Neural crest cell (in vitro differentiated cells): ENCODE results near the gene SFI1. TPM values are rescaled to one million over a fixed set of nuclear protein-coding genes. Genes with fewer than 3 reads are reported as not detected.

ENCODE experiments used
- DNase-seq: peaks from one replicate; pipeline ENCODE4 v3.0.0; 2021; ENCODE audit warnings: low read depth, mixed read lengths, low spot score
- H3K27ac Mint-ChIP-seq: one replicate; pipeline ENCODE4 v1.8.0; 2021; ENCODE audit warnings: mild to moderate bottlenecking, mixed read lengths; ENCODE audit not compliant: unreplicated experiment
- H3K27me3 Mint-ChIP-seq: 2 replicates; pipeline ENCODE4 v1.8.0; 2021; ENCODE audit warnings: low read depth, mild to moderate bottlenecking, mixed read lengths
- H3K36me3 Mint-ChIP-seq: 2 replicates; pipeline ENCODE4 v1.8.0; 2021; ENCODE audit warnings: low read depth, mild to moderate bottlenecking, mixed read lengths
- H3K4me1 Mint-ChIP-seq: 2 replicates; pipeline ENCODE4 v1.8.0; 2021; ENCODE audit warnings: mixed read lengths
- H3K4me3 Mint-ChIP-seq: one replicate; pipeline ENCODE4 v1.8.0; 2021; ENCODE audit warnings: mild to moderate bottlenecking, mixed read lengths
- H3K9me3 Mint-ChIP-seq: 2 replicates; pipeline ENCODE4 v1.8.0; 2021; ENCODE audit warnings: mixed read lengths
- total RNA-seq: library from RNA; stranded (reverse); gene quantifications from 2 replicates; pipeline ENCODE4 v1.2.1, GENCODE V29; 2021
- TF ChIP-seq, protein P1 (sequence below): fragments of 200-600 bp; sonication (generic); conservative IDR thresholded peaks from 2 replicates; pipeline ENCODE4 v1.5.0; 2021; ENCODE audit warnings: antibody characterized with exemption, mild to moderate bottlenecking

Gene SFI1
- total RNA-seq, 1 donor from 2014 or later = 67.3 TPM

- no peaks in the 10 kb centered on the region for H3K27me3 Mint-ChIP-seq
- H3K4me1 Mint-ChIP-seq = peaks cover 14% of the 10 kb centered on the region
- H3K27ac Mint-ChIP-seq = no peak overlapping the region
- peaks cover 3% of the 10 kb centered on the region for H3K36me3 Mint-ChIP-seq
- TF ChIP-seq, protein P1, sequence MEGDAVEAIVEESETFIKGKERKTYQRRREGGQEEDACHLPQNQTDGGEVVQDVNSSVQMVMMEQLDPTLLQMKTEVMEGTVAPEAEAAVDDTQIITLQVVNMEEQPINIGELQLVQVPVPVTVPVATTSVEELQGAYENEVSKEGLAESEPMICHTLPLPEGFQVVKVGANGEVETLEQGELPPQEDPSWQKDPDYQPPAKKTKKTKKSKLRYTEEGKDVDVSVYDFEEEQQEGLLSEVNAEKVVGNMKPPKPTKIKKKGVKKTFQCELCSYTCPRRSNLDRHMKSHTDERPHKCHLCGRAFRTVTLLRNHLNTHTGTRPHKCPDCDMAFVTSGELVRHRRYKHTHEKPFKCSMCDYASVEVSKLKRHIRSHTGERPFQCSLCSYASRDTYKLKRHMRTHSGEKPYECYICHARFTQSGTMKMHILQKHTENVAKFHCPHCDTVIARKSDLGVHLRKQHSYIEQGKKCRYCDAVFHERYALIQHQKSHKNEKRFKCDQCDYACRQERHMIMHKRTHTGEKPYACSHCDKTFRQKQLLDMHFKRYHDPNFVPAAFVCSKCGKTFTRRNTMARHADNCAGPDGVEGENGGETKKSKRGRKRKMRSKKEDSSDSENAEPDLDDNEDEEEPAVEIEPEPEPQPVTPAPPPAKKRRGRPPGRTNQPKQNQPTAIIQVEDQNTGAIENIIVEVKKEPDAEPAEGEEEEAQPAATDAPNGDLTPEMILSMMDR = no peak
- no peak for DNase-seq
- H3K9me3 Mint-ChIP-seq = no peaks in the 10 kb centered on the region
- H3K4me3 Mint-ChIP-seq = no peak overlapping the region
Observed at GRCh38 chr22:31603081-31603525, 106.8 kb downstream of the SFI1 start.

- H3K36me3 Mint-ChIP-seq = peaks cover 3% of the 10 kb centered on the region
Observed at GRCh38 chr22:31603574-31603973, 107.2 kb downstream of the SFI1 start.

DNA sequence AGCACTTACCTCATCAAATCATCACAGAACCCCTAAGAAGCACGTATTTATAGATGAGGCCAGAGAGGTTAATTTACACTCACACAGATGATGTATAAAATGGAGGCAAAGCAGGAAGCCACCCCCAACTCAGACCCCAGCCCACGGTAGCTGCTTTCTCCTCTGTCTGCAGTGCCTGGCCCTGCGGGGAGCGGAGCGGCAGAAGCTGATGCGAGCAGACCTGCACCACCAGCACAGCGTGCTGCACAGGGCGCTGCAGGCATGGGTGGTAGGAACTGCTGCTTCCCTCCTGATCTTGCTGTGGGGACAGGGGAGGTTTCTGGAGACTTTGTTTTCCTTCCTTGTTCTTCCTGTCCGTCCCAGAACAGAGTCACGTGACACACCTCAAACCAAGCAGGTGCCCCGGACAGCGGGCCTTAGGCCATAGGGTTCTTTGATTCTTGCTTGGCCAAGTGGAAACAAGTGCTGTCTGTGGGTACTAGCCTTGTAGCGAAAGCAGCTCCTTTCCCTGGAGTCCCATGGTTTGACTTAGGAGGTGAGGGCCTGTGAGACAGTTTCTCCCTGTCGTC lies 107.9 kb downstream of the SFI1 start:
- no peaks in the 10 kb centered on the region for H3K27me3 Mint-ChIP-seq
- no peak for DNase-seq
- H3K9me3 Mint-ChIP-seq = no peaks in the 10 kb centered on the region
- no peak overlapping the region for H3K27ac Mint-ChIP-seq
- peaks cover 3% of the 10 kb centered on the region for H3K36me3 Mint-ChIP-seq
- peaks cover 14% of the 10 kb centered on the region for H3K4me1 Mint-ChIP-seq
- no peak overlapping the region for H3K4me3 Mint-ChIP-seq
- TF ChIP-seq, protein P1 = no peak

More at GRCh38 chr22:31603574-31603973, 107.2 kb downstream of the SFI1 start:
- H3K4me1 Mint-ChIP-seq = peaks cover 14% of the 10 kb centered on the region
- H3K27ac Mint-ChIP-seq = no peak overlapping the region
- H3K4me3 Mint-ChIP-seq = no peak overlapping the region
- H3K27me3 Mint-ChIP-seq = no peaks in the 10 kb centered on the region
- TF ChIP-seq, protein P1 = no peak
- no peaks in the 10 kb centered on the region for H3K9me3 Mint-ChIP-seq
- no peak for DNase-seq

- no peak overlapping the region for H3K4me3 Mint-ChIP-seq
- TF ChIP-seq, protein P1 = no peak
- H3K4me1 Mint-ChIP-seq = peaks cover 13% of the 10 kb centered on the region
- peaks cover 3% of the 10 kb centered on the region for H3K36me3 Mint-ChIP-seq
- H3K27me3 Mint-ChIP-seq = no peaks in the 10 kb centered on the region
- H3K9me3 Mint-ChIP-seq = no peaks in the 10 kb centered on the region
- no peak overlapping the region for H3K27ac Mint-ChIP-seq
- no peak for DNase-seq
Observed at GRCh38 chr22:31604746-31605705, 108.7 kb downstream of the SFI1 start.

DNA sequence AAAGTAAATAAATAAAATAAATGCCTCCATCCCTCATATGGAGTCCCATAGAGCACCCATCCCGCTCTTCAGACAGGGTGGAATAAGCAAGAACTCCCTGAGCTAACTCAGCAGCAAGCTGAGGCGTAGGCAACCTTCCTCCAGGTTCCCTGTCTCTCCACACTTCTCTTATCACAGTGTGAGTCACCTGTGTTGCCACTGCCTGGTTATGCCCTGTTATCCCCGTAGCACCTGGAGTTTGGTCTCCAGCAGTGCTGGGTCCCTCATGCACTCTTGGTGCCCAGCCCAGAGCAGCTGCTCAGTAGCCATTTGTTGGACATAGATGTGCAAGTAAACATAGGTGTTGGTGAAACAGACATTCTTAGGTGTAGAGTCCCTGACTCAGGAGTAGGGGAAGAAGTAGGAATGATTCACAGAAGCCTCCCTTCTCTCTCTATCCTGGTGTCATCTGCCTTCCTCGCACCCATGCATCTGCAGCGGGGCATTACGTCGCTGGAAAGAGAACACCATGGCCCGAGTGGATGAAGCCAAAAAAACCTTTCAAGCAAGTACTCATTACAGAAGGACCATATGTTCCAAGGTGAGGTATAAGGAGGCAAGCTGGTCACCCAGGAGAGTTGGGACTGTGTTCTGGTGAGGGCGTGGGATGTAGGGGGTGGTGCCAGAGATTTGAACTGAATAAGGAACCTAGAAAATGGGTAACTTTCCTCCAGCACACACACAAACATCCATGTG lies 109.7 kb downstream of the SFI1 start:
- DNase-seq = no peak
- Mint-ChIP-seq H3K36me3 (peaks cover 3% of the 10 kb centered on the region), H3K4me3 (no peak overlapping the region), H3K4me1 (peaks cover 4% of the 10 kb centered on the region), H3K9me3 (no peaks in the 10 kb centered on the region), H3K27ac (no peak overlapping the region), H3K27me3 (no peaks in the 10 kb centered on the region)
- TF ChIP-seq, protein P1 = no peak
